Umbilical cord (tissue), 1 donor: Measurements from ENCODE around the gene OLR1. TPM values are rescaled to one million over a fixed set of nuclear protein-coding genes. Genes with fewer than 3 reads are reported as not detected.

ENCODE experiments used
- total RNA-seq: library from RNA; depleted of rRNA; stranded (reverse); fragments of >200 nt; gene quantifications from one replicate; pipeline ENCODE4 v1.2.3, GENCODE V29; 2014; ENCODE audit warnings: low replicate concordance; ENCODE audit not compliant: insufficient read depth

Gene OLR1
- total RNA-seq, 1 donor from 2014 or later = 14.9 TPM

Other genes with a start within 250 kb of the OLR1 start
- not detected for gene CLEC2A, start 239.8 kb downstream of the OLR1 start, total RNA-seq
- 18.1 TPM for gene CLEC12A, start 200.7 kb downstream of the OLR1 start, total RNA-seq
- 9.4 TPM for gene CLEC1B, start 173.0 kb downstream of the OLR1 start, total RNA-seq
- gene CLEC12B, start 161.5 kb downstream of the OLR1 start, total RNA-seq = 7.9 TPM
- 36.4 TPM for gene CLEC9A, start 141.4 kb downstream of the OLR1 start, total RNA-seq
- gene CLEC1A, start 73.1 kb downstream of the OLR1 start, total RNA-seq = 3.1 TPM
- 26.0 TPM for gene CLEC7A, start 41.9 kb downstream of the OLR1 start, total RNA-seq
- 0.48 TPM for gene TMEM52B, start 6.9 kb upstream of the OLR1 start, total RNA-seq
- gene GABARAPL1, start 40.7 kb upstream of the OLR1 start, total RNA-seq = 69.1 TPM
- gene KLRD1, start 135.7 kb upstream of the OLR1 start, total RNA-seq = 5.1 TPM
- 1.2 TPM for gene KLRK1, start 217.9 kb upstream of the OLR1 start, total RNA-seq
- gene KLRC4, start 237.6 kb upstream of the OLR1 start, total RNA-seq = 12.8 TPM
- not detected for gene KLRC3, start 248.5 kb upstream of the OLR1 start, total RNA-seq